ENCODE data around the gene TANC1. TPM values are rescaled to one million over a fixed set of nuclear protein-coding genes. Genes with fewer than 3 reads are reported as not detected.

The TANC1 gene
- total and polyA plus RNA-seq, 2 of the 4 experiments (the other 2 are of a cell fraction): 10.2 to 12.9 TPM

GRCh38 chr2:159010963-159011362 is 42.5 kb downstream of the TANC1 start:
- Histone ChIP-seq H3K36me3 (ENCODE audit: control insufficient read depth, insufficient read depth, low read length) (peaks cover 14% of the 10 kb centered on the region; the same call in 1 of the 2 replicates), H3K27ac (ENCODE audit: insufficient read depth, low read length) (no peak overlapping the region), H2BK20ac (ENCODE audit: low read depth, low read length) (peak overlapping the region; percentile 20; the same call in 1 of the 2 replicates), H2AFZ (replicated peaks; ENCODE audit: low read length, poor library complexity) (no peak overlapping the region), H2BK15ac (ENCODE audit: low read depth, low read length) (no peak overlapping the region), H3K23ac (ENCODE audit: low read depth, low read length) (peak overlapping the region; percentile 76; the same call in 1 of the 2 replicates), H4K8ac (ENCODE audit: low read depth in 2 of 2, low read length in 2 of 2) (no peak overlapping the region; a peak in 1 of 4 replicates), H3K4ac (ENCODE audit: low read depth, low read length) (peak overlapping the region; percentile 50; the same call in 1 of the 2 replicates), H3K79me1 (ENCODE audit: low read depth in 1 of 2, low read length in 2 of 2) (peaks cover 25 to 50% of the 10 kb centered on the region in 2 experiments), H3K4me1 (ENCODE audit: control insufficient read depth, insufficient read depth, low read length) (peaks cover 2% of the 10 kb centered on the region; the same call in 1 of the 2 replicates), H3K27me3 (ENCODE audit: control insufficient read depth, insufficient read depth, low read length) (no peaks in the 10 kb centered on the region), H3K9ac (ENCODE audit: low read depth, low read length) (no peak overlapping the region), H3K14ac (replicated peaks; ENCODE audit: low read depth, low read length) (0 out of 2 replicates have a peak overlapping the region, but pooled peaks have one; percentile 44), H2BK5ac (ENCODE audit: low read depth, low read length, poor library complexity, severe bottlenecking) (peak overlapping the region; percentile 3), H4K5ac (ENCODE audit: low read depth, low read length) (no peak overlapping the region), H4K91ac (ENCODE audit: insufficient read depth, low read depth, low read length) (no peak overlapping the region), H3K9me1 (ENCODE audit: insufficient read depth, low read length) (peaks cover 5% of the 10 kb centered on the region), H3K56ac (ENCODE audit: extremely low read depth, insufficient read depth, low read length) (no peak overlapping the region), H3K9me3 (ENCODE audit: control insufficient read depth, insufficient read depth, low read length) (peaks cover 12% of the 10 kb centered on the region), H2BK120ac (ENCODE audit: low read depth, low read length) (no peak overlapping the region; the same call in 1 of the 2 replicates), H2AK5ac (ENCODE audit: low read depth, low read length) (peak overlapping the region; percentile 43), H2AK9ac (replicated peaks; ENCODE audit: low read depth, low read length, poor library complexity) (no peak overlapping the region), H4K20me1 (ENCODE audit: insufficient read depth, low read length) (peaks cover 9% of the 10 kb centered on the region; the same call in 1 of the 2 replicates), H3K4me3 (ENCODE audit: insufficient read depth, low read depth, low read length) (no peak overlapping the region), H3K18ac (ENCODE audit: low read depth, low read length) (no peak overlapping the region), H3K4me2 (ENCODE audit: low read depth, low read length) (no peak overlapping the region)
- intact Hi-C loops (cut with micrococcal nuclease) (loop anchor here (2.0 kb wide), 1 partner anchor 18 kb away; no protein-coding TSS in a partner anchor), in situ Hi-C loops (cut with MboI; ENCODE audit: low sequenced_read_pairs) (no loop called here), dilution Hi-C loops (cut with HindIII; ENCODE audit: low sequenced_read_pairs, unreplicated experiment) (no loop called here)
- ChIA-PET POLR2A (ENCODE audit: unreplicated experiment) (no interaction called here), CTCF (no interaction called here)
- no TSS peak for BruUV-seq (replicated peaks)
- ATAC-seq (ENCODE audit: low read depth): no peak
- no peak for TF ChIP-seq CHD1 (IDR thresholded peaks at IDR 0.05; ENCODE audit: low read depth, low read length)
- no peak for TF ChIP-seq USF2 (IDR thresholded peaks at IDR 0.05; ENCODE audit: low read depth, low read length)
- TF ChIP-seq RCOR1 (IDR thresholded peaks at IDR 0.05; ENCODE audit: insufficient replicate concordance, low read length): peak; percentile 64
- TF ChIP-seq RAD21 (IDR thresholded peaks at IDR 0.05; ENCODE audit: low read length): no peak
- TF ChIP-seq RFX5 (IDR thresholded peaks at IDR 0.05; ENCODE audit: low read depth, low read length): no peak
- TF ChIP-seq CTCF (conservative IDR thresholded peaks at IDR 0.05; ENCODE audit: low read depth, low read length): no peak
- TF ChIP-seq MXI1 (IDR thresholded peaks at IDR 0.05; ENCODE audit: borderline replicate concordance, low read depth, low read length): no peak
- peak; percentile 69 for DNase-seq

Measured in IMR-90 (cell line).